ENCODE data around the gene RASL12. TPM values are rescaled to one million over a fixed set of nuclear protein-coding genes. Genes with fewer than 3 reads are reported as not detected.
"Not testable (repeated sequence)": the region's sequence is repeated elsewhere in the genome, so short reads cannot be mapped to it uniquely, and the experiment has no call there.

The RASL12 gene
- polyA plus RNA-seq, 3 donors: not detected

DNA sequence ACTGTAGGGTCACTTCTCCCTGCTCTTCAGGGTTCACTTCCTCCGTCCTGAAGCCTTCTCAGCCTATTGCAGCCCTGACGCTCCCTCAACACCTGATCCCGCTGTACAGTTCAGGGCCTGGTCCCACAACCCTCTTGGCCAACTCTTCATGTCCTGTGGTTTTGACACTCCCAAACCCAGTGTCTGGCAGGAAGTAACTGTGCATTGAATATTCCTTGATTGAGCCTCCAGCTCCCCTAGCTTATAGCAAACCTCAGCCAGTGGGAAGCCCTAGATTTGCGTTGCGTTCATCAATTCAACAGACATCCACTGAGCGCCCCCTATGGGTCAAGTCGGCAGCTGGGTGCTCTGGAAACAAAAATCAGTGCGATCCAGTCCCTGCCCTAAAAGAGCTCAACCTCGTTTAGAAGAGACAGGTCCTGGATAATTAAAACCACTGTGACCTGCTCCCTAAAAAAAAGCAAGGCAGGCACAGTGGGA, 33.7 kb upstream of the RASL12 start:
- Histone ChIP-seq H3K4me2 (replicated peaks; ENCODE audit: extremely low read depth, low read length, poor library complexity, severe bottlenecking) (peak overlapping the region; percentile 63), H2AFZ (ENCODE audit: insufficient read depth, low read depth, low read length, poor library complexity, severe bottlenecking) (peak overlapping the region; percentile 65), H3K27me3 (ENCODE audit: control insufficient read depth in 2 of 2, insufficient read depth in 2 of 2, low read length in 2 of 2) (no peaks in the 10 kb centered on the region), H3K4me3 (replicated peaks in 1 of 3; ENCODE audit: low read depth in 2 of 3, low read length in 3 of 3) (peak overlapping the region in 1 of 3 experiments; percentile 46), H3K36me3 (replicated peaks in 1 of 2; ENCODE audit: control insufficient read depth in 1 of 2, insufficient read depth in 2 of 2, low read length in 2 of 2) (peaks cover 36 to 80% of the 10 kb centered on the region in 2 donors), H3K9me3 (replicated peaks in 1 of 2; ENCODE audit: control insufficient read depth in 1 of 2, insufficient read depth in 1 of 2, low read length in 2 of 2) (no peaks in the 10 kb centered on the region), H4K20me1 (ENCODE audit: insufficient read depth, low read length) (no peaks in the 10 kb centered on the region), H3K4me1 (ENCODE audit: control insufficient read depth in 1 of 2, insufficient read depth in 2 of 2, low read length in 2 of 2) (peaks cover 13 to 14% of the 10 kb centered on the region in 2 donors), H3K27ac (ENCODE audit: low read depth in 1 of 2, low read length in 2 of 2) (peak overlapping the region; percentile 8 to 50), H3K9ac (ENCODE audit: insufficient read depth, low read length, poor library complexity, severe bottlenecking) (peak overlapping the region; percentile 32), H3K79me2 (ENCODE audit: insufficient read depth, low read length) (no peaks in the 10 kb centered on the region)
- TF ChIP-seq, protein P1, sequence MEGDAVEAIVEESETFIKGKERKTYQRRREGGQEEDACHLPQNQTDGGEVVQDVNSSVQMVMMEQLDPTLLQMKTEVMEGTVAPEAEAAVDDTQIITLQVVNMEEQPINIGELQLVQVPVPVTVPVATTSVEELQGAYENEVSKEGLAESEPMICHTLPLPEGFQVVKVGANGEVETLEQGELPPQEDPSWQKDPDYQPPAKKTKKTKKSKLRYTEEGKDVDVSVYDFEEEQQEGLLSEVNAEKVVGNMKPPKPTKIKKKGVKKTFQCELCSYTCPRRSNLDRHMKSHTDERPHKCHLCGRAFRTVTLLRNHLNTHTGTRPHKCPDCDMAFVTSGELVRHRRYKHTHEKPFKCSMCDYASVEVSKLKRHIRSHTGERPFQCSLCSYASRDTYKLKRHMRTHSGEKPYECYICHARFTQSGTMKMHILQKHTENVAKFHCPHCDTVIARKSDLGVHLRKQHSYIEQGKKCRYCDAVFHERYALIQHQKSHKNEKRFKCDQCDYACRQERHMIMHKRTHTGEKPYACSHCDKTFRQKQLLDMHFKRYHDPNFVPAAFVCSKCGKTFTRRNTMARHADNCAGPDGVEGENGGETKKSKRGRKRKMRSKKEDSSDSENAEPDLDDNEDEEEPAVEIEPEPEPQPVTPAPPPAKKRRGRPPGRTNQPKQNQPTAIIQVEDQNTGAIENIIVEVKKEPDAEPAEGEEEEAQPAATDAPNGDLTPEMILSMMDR (IDR thresholded peaks at IDR 0.05): peak; percentile 78
- peak overlapping the region in 6 of 7 donors; percentile 27 to 83 (median 75) for H3K27ac Mint-ChIP-seq
- H3K9me3 Mint-ChIP-seq: no peaks in the 10 kb centered on the region
- peak; percentile 37 to 60 (median 42) for DNase-seq
- 3% methylated on average over 8 of the region's 9 CpGs for WGBS (ENCODE audit: insufficient coverage)
- peaks cover 0 to 2% (median 2%) of the 10 kb centered on the region in 3 donors for H3K27me3 Mint-ChIP-seq (ENCODE audit: low read depth in 3 of 3)
- intact Hi-C loops (cut with micrococcal nuclease): no loop called here
- peaks cover 12% of the 10 kb centered on the region for H3K4me1 Mint-ChIP-seq
- H3K36me3 Mint-ChIP-seq: peaks cover 63 to 73% of the 10 kb centered on the region in 2 donors
- H3K4me3 Mint-ChIP-seq: peak overlapping the region in 1 of 2 donors; percentile 92

GRCh38 chr15:65100442-65100841, 32.7 kb upstream of the RASL12 start:
- no peak overlapping the region for H3K9ac ChIP-seq (ENCODE audit: insufficient read depth, low read length, poor library complexity, severe bottlenecking)
- no peak for DNase-seq
- H3K9me3 ChIP-seq (replicated peaks in 1 of 2; ENCODE audit: control insufficient read depth in 1 of 2, insufficient read depth in 1 of 2, low read length in 2 of 2): no peaks in the 10 kb centered on the region
- H3K79me2 ChIP-seq (ENCODE audit: insufficient read depth, low read length): no peaks in the 10 kb centered on the region
- no peak overlapping the region for H2AFZ ChIP-seq (ENCODE audit: insufficient read depth, low read depth, low read length, poor library complexity, severe bottlenecking)
- peaks cover 30 to 70% of the 10 kb centered on the region in 2 donors for H3K36me3 ChIP-seq (replicated peaks in 1 of 2; ENCODE audit: control insufficient read depth in 1 of 2, insufficient read depth in 2 of 2, low read length in 2 of 2)
- WGBS (ENCODE audit: insufficient coverage): no CpG with 5 or more reads among the region's 7 CpGs
- no peak overlapping the region for H3K4me3 ChIP-seq (replicated peaks in 1 of 3; ENCODE audit: low read depth in 2 of 3, low read length in 3 of 3)
- H3K36me3 Mint-ChIP-seq: peaks cover 54 to 65% of the 10 kb centered on the region in 2 donors
- peaks cover 0 to 2% (median 2%) of the 10 kb centered on the region in 3 donors for H3K27me3 Mint-ChIP-seq (ENCODE audit: low read depth in 3 of 3)
- H3K4me2 ChIP-seq (replicated peaks; ENCODE audit: extremely low read depth, low read length, poor library complexity, severe bottlenecking): no peak overlapping the region
- H3K4me3 Mint-ChIP-seq: no peak overlapping the region
- H3K27ac Mint-ChIP-seq: no peak overlapping the region
- peaks cover 13 to 14% of the 10 kb centered on the region in 2 donors for H3K4me1 ChIP-seq (ENCODE audit: control insufficient read depth in 1 of 2, insufficient read depth in 2 of 2, low read length in 2 of 2)
- peaks cover 12% of the 10 kb centered on the region for H3K4me1 Mint-ChIP-seq
- intact Hi-C loops (cut with micrococcal nuclease): no loop called here
- H3K9me3 Mint-ChIP-seq: no peaks in the 10 kb centered on the region
- TF ChIP-seq, protein P1 (IDR thresholded peaks at IDR 0.05): no peak
- no peaks in the 10 kb centered on the region for H4K20me1 ChIP-seq (ENCODE audit: insufficient read depth, low read length)
- H3K27ac ChIP-seq (ENCODE audit: low read depth in 1 of 2, low read length in 2 of 2): no peak overlapping the region
- no peaks in the 10 kb centered on the region for H3K27me3 ChIP-seq (ENCODE audit: control insufficient read depth in 2 of 2, insufficient read depth in 2 of 2, low read length in 2 of 2)

DNA sequence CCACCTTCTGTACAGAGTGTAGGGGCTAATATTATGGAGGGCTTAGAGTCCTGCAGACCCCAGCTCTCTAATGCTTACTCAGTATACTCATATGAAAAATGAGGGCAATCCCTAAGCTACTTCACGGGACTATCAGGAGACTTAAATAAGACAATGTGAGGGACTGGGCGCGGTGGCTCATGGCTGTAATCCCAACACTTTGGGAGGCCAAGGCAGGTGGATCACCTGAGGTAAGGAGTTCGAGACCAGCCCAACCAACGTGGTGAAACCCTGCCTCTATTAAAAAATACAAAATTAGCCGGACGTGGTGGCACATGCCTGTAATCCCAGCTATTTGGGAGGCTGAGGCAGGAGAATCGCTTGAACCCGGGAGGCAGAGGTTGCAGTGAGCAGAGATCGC, 32.0 kb upstream of the RASL12 start:
- Mint-ChIP-seq H3K36me3 (peaks cover 49 to 59% of the 10 kb centered on the region in 2 donors), H3K4me1 (peaks cover 12% of the 10 kb centered on the region)
- H3K4me2 ChIP-seq (replicated peaks; ENCODE audit: extremely low read depth, low read length, poor library complexity, severe bottlenecking); H3K4me3 ChIP-seq (replicated peaks in 1 of 3; ENCODE audit: low read depth in 2 of 3, low read length in 3 of 3); H3K27me3 ChIP-seq (ENCODE audit: control insufficient read depth in 2 of 2, insufficient read depth in 2 of 2, low read length in 2 of 2); H3K79me2 ChIP-seq (ENCODE audit: insufficient read depth, low read length); intact Hi-C loops (cut with micrococcal nuclease); H3K9ac ChIP-seq (ENCODE audit: insufficient read depth, low read length, poor library complexity, severe bottlenecking); H3K9me3 Mint-ChIP-seq; H4K20me1 ChIP-seq (ENCODE audit: insufficient read depth, low read length); H2AFZ ChIP-seq (ENCODE audit: insufficient read depth, low read depth, low read length, poor library complexity, severe bottlenecking); H3K27ac Mint-ChIP-seq; H3K27ac ChIP-seq (ENCODE audit: low read depth in 1 of 2, low read length in 2 of 2); DNase-seq; H3K27me3 Mint-ChIP-seq (ENCODE audit: low read depth in 3 of 3); H3K9me3 ChIP-seq (replicated peaks in 1 of 2; ENCODE audit: control insufficient read depth in 1 of 2, insufficient read depth in 1 of 2, low read length in 2 of 2); H3K4me3 Mint-ChIP-seq: not testable (repeated sequence)
- Histone ChIP-seq H3K36me3 (replicated peaks in 1 of 2; ENCODE audit: control insufficient read depth in 1 of 2, insufficient read depth in 2 of 2, low read length in 2 of 2) (peaks cover 30 to 64% of the 10 kb centered on the region in 2 donors), H3K4me1 (ENCODE audit: control insufficient read depth in 1 of 2, insufficient read depth in 2 of 2, low read length in 2 of 2) (peaks cover 13 to 14% of the 10 kb centered on the region in 2 donors)
- no CpG with 5 or more reads among the region's 10 CpGs for WGBS (ENCODE audit: insufficient coverage)

All from CD14-positive monocyte (primary cell).